Neural progenitor cell (in vitro differentiated cells): ENCODE results near the gene RNF26. TPM values are rescaled to one million over a fixed set of nuclear protein-coding genes. Genes with fewer than 3 reads are reported as not detected.

ENCODE experiments used
- DNase-seq: peaks from one replicate; pipeline ENCODE4 v3.0.0-alpha.2; 2016; ENCODE audit warnings: low spot score
- H2AFZ ChIP-seq: fragments of 200-600 bp; sonication (generic); replicated peaks from 2 replicates; pipeline ENCODE4 v1.6.1; 2016; ENCODE audit warnings: antibody characterized with exemption
- H3F3A ChIP-seq: fragments of 200-600 bp; sonication (generic); 2 replicates; pipeline ENCODE4 v1.6.1; 2016; ENCODE audit warnings: antibody characterized with exemption, low read depth
- H3K27ac ChIP-seq: fragments of 200-600 bp; sonication (generic); 2 replicates; pipeline ENCODE4 v1.5.1; 2016; ENCODE audit warnings: mild to moderate bottlenecking
- H3K27me3 ChIP-seq: fragments of 200-600 bp; sonication (generic); 2 replicates; pipeline ENCODE4 v1.6.1; 2016; ENCODE audit warnings: mild to moderate bottlenecking, moderate library complexity
- H3K36me3 ChIP-seq: fragments of 200-600 bp; sonication (generic); 2 replicates; pipeline ENCODE4 v1.5.1; 2016
- H3K4me1 ChIP-seq: fragments of 200-600 bp; sonication (generic); 2 replicates; pipeline ENCODE4 v1.6.1; 2016; ENCODE audit warnings: mixed run types
- H3K4me2 ChIP-seq: fragments of 200-600 bp; sonication (generic); 2 replicates; pipeline ENCODE4 v1.6.1; 2016
- H3K4me3 ChIP-seq: fragments of 200-600 bp; sonication (generic); 2 replicates; pipeline ENCODE4 v1.5.1; 2016
- H3K79me2 ChIP-seq: fragments of 200-600 bp; sonication (generic); 2 replicates; pipeline ENCODE4 v1.6.1; 2016; ENCODE audit warnings: low read depth
- H3K9ac ChIP-seq: fragments of 200-600 bp; sonication (generic); 2 replicates; pipeline ENCODE4 v1.6.1; 2016
- H3K9me3 ChIP-seq: fragments of 200-600 bp; sonication (generic); 2 replicates; pipeline ENCODE4 v1.5.1; 2016; ENCODE audit warnings: low read depth
- H4K20me1 ChIP-seq: fragments of 200-600 bp; sonication (generic); 2 replicates; pipeline ENCODE4 v1.6.1; 2016; ENCODE audit warnings: low read depth
- H3K27ac Mint-ChIP-seq: 3 replicates; pipeline ENCODE4 v1.8.0; 2021; ENCODE audit warnings: mixed read lengths
- H3K27me3 Mint-ChIP-seq: 2 replicates; pipeline ENCODE4 v1.8.0; 2022; ENCODE audit warnings: low read depth, mild to moderate bottlenecking, inconsistent platforms, moderate library complexity, mixed read lengths; ENCODE audit not compliant: insufficient read depth
- H3K36me3 Mint-ChIP-seq: 3 replicates; pipeline ENCODE4 v1.8.0; 2021; ENCODE audit warnings: mixed read lengths
- H3K4me1 Mint-ChIP-seq: 3 replicates; pipeline ENCODE4 v1.8.0; 2021; ENCODE audit warnings: mixed read lengths
- H3K4me3 Mint-ChIP-seq: 3 replicates; pipeline ENCODE4 v1.8.0; 2021; ENCODE audit warnings: mild to moderate bottlenecking, moderate library complexity, mixed read lengths
- H3K9me3 Mint-ChIP-seq: 3 replicates; pipeline ENCODE4 v1.8.0; 2020; ENCODE audit warnings: mixed read lengths
- EZH2 ChIP-seq: fragments of 200-600 bp; sonication (generic); IDR thresholded peaks from 2 replicates; pipeline ENCODE4 v1.6.1; 2017; ENCODE audit warnings: antibody characterized with exemption, mild to moderate bottlenecking, moderate library complexity
- EZH2phosphoT487 ChIP-seq: fragments of 200-600 bp; sonication (generic); IDR thresholded peaks from 2 replicates; pipeline ENCODE4 v1.6.1; 2017; ENCODE audit warnings: antibody characterized with exemption
- total RNA-seq: library from RNA; depleted of rRNA; stranded (reverse); fragments of >200 nt; gene quantifications from 2 replicates; pipeline ENCODE4 v1.2.3, GENCODE V29; 2015; ENCODE audit warnings: low replicate concordance
- TF ChIP-seq, protein P1 (sequence below): fragments of 200-600 bp; sonication (generic); IDR thresholded peaks from 2 replicates; pipeline ENCODE4 v1.5.1; 2017; ENCODE audit warnings: antibody characterized with exemption, mild to moderate bottlenecking

Gene RNF26
- total RNA-seq, 1 donor from 2014 or later = 17.1 TPM

DNA sequence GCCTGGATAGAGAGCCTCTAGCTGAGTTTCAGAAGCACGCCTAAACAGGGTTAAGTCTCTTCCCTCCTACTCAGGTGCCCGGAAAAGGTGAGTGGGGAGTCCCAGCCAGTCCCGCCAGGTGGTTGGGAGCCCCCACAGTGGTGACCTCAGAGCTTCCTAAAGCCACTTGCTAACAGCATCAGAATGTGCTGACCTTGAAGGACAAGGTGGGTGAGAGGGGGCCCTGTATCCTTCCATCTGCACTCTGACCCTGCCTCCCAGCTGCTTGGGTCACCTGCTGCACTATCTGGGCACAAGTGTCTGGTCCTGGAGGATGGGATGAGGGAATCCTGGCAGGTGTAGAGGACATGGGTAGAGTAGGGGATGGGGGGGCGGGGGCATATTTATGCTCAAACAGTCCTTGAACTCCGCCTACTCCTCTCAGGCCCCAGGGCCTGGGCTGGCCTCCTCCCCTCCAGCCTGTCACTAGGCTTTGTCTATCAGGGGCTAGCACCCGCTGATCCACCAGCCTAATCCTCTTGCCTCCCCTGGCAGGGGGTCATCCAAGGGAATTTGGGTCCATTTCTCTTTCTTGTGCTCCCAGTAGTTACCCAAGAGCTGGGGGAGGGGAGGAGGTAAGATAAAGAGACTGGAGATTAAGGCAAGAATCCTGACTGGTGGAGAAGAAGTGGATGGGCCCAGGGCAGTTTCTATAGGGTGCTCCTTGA is 43.8 kb downstream of the RNF26 start:
- Histone ChIP-seq H3K4me1 (peaks cover 71% of the 10 kb centered on the region), H3K9ac (no peak overlapping the region), H3K4me3 (peak overlapping the region; percentile 33), H2AFZ (no peak overlapping the region), H4K20me1 (peaks cover 6% of the 10 kb centered on the region), H3K4me2 (peak overlapping the region; percentile 81), H3K36me3 (no peaks in the 10 kb centered on the region), H3K27ac (no peak overlapping the region), H3K27me3 (peaks cover 11% of the 10 kb centered on the region), H3K9me3 (no peaks in the 10 kb centered on the region), H3K79me2 (no peaks in the 10 kb centered on the region), H3F3A (peaks cover 66% of the 10 kb centered on the region)
- Mint-ChIP-seq H3K27ac (peak overlapping the region; percentile 74), H3K9me3 (no peaks in the 10 kb centered on the region), H3K4me3 (peak overlapping the region; percentile 43), H3K36me3 (no peaks in the 10 kb centered on the region), H3K4me1 (peaks cover 50% of the 10 kb centered on the region), H3K27me3 (peaks cover 6% of the 10 kb centered on the region)
- TF ChIP-seq, protein P1, sequence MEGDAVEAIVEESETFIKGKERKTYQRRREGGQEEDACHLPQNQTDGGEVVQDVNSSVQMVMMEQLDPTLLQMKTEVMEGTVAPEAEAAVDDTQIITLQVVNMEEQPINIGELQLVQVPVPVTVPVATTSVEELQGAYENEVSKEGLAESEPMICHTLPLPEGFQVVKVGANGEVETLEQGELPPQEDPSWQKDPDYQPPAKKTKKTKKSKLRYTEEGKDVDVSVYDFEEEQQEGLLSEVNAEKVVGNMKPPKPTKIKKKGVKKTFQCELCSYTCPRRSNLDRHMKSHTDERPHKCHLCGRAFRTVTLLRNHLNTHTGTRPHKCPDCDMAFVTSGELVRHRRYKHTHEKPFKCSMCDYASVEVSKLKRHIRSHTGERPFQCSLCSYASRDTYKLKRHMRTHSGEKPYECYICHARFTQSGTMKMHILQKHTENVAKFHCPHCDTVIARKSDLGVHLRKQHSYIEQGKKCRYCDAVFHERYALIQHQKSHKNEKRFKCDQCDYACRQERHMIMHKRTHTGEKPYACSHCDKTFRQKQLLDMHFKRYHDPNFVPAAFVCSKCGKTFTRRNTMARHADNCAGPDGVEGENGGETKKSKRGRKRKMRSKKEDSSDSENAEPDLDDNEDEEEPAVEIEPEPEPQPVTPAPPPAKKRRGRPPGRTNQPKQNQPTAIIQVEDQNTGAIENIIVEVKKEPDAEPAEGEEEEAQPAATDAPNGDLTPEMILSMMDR = no peak
- TF ChIP-seq EZH2 = no peak
- TF ChIP-seq EZH2phosphoT487 = no peak
- DNase-seq = peak; percentile 86

DNA sequence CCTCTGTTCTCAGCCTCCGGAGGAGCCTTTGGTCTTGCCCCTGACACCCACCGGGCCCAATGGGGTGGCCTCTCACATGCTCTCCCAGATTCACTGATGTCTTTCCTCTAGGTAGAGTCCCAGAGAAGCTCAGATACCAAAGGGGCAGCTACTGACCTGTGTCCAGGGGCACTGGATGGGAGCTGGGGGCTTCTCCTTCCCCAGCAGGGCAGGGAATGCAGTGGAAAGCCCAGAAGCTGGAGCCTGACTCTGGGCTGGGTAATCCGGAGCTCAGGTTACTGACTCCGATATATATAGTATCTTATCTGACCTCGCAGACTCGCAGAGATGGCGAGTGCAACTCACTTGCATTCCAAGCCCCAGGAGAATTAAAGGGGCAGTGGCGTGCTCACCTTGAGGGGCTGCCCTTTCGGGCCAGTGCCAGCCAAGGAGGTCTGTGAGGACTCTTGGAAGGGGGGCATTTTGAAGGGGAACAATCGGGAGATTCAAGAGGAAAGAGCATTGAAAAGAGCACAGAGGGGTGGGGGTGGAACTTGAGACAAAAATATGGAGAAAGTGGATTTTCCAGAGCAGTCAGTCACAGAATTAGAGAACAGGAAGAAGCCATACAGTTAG is 44.6 kb downstream of the RNF26 start:
- Mint-ChIP-seq H3K4me1 (peaks cover 47% of the 10 kb centered on the region), H3K9me3 (no peaks in the 10 kb centered on the region), H3K36me3 (no peaks in the 10 kb centered on the region), H3K27ac (no peak overlapping the region), H3K4me3 (peak overlapping the region; percentile 43), H3K27me3 (peaks cover 6% of the 10 kb centered on the region)
- Histone ChIP-seq H3K27ac (no peak overlapping the region), H3K4me3 (peak overlapping the region; percentile 33), H3K4me2 (peak overlapping the region; percentile 81), H3K9me3 (no peaks in the 10 kb centered on the region), H4K20me1 (peaks cover 6% of the 10 kb centered on the region), H3K27me3 (peaks cover 17% of the 10 kb centered on the region), H2AFZ (no peak overlapping the region), H3F3A (peaks cover 66% of the 10 kb centered on the region), H3K9ac (no peak overlapping the region), H3K4me1 (peaks cover 68% of the 10 kb centered on the region), H3K36me3 (no peaks in the 10 kb centered on the region), H3K79me2 (no peaks in the 10 kb centered on the region)
- peak; percentile 65 for DNase-seq
- TF ChIP-seq EZH2 = no peak
- TF ChIP-seq EZH2phosphoT487 = no peak
- TF ChIP-seq, protein P1 = no peak

DNA sequence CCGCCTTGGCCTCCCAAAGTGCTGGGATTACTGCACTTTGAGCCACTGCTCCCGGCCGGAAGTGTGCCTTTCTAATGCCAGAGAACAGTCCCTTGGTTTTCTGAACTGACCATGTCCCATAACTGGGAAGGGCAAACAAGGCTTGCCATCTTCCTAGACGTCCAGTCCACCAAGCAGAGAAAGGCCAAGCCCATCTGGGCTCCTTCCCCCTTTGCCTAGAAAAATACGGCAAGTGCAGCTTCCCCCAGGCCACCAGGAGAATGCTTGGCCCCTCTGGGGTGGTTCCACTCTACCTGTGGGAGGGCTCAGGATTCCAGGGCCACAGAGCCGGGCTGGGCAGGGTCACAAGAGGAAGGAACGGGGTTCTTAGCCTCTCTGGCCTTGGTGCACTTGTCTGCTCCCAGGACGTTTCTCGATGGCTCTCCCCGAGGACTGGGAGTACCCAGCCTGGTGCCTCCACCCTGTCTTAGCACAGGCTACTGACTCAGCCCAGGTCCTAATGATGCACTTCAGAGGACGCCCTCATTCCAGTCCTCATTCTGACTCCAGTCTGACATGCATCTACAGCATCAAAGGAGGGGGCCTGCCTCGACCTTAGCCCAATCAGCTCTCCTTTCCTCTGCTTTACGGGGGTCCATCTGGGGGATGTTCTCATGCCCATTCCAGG is 46.0 kb downstream of the RNF26 start:
- H3K9me3 Mint-ChIP-seq = no peaks in the 10 kb centered on the region
- Histone ChIP-seq H3K4me3 (peak overlapping the region; percentile 57), H4K20me1 (peaks cover 6% of the 10 kb centered on the region), H3K9ac (no peak overlapping the region), H3F3A (peaks cover 58% of the 10 kb centered on the region), H3K36me3 (no peaks in the 10 kb centered on the region), H3K4me1 (peaks cover 57% of the 10 kb centered on the region), H3K27me3 (peaks cover 22% of the 10 kb centered on the region), H3K27ac (no peak overlapping the region), H3K79me2 (no peaks in the 10 kb centered on the region), H3K4me2 (peak overlapping the region; percentile 91), H2AFZ (no peak overlapping the region), H3K9me3 (no peaks in the 10 kb centered on the region)
- no peak overlapping the region for H3K4me3 Mint-ChIP-seq
- no peak overlapping the region for H3K27ac Mint-ChIP-seq
- H3K36me3 Mint-ChIP-seq = no peaks in the 10 kb centered on the region
- no peak for DNase-seq
- TF ChIP-seq EZH2phosphoT487 (no peak), EZH2 (no peak)
- TF ChIP-seq, protein P1 = no peak
- peaks cover 37% of the 10 kb centered on the region for H3K4me1 Mint-ChIP-seq
- peaks cover 6% of the 10 kb centered on the region for H3K27me3 Mint-ChIP-seq
